Measurements from ENCODE around the gene RIMS3. TPM values are rescaled to one million over a fixed set of nuclear protein-coding genes. Genes with fewer than 3 reads are reported as not detected.

Gene RIMS3
- total RNA-seq, 1 experiment from 2014 or later = 4.2 TPM

- no peak overlapping the region for H3K4me2 ChIP-seq (ENCODE audit: low read depth, low read length, poor library complexity, severe bottlenecking)
- H3K79me2 ChIP-seq (ENCODE audit: low read length) = no peaks in the 10 kb centered on the region
- peaks cover 7% of the 10 kb centered on the region for H3K4me1 ChIP-seq (ENCODE audit: low read length)
- no peak overlapping the region for H2AFZ ChIP-seq (ENCODE audit: low read length)
- no peaks in the 10 kb centered on the region for H4K20me1 ChIP-seq (ENCODE audit: insufficient read depth, low read depth, low read length)
- DNase-seq = no peak
- H3K9me2 ChIP-seq (replicated peaks; ENCODE audit: insufficient read depth, low read length) = no peaks in the 10 kb centered on the region
- H3K27ac ChIP-seq (ENCODE audit: low read length) = no peak overlapping the region
- H3K4me3 ChIP-seq (ENCODE audit: low read length) = no peak overlapping the region
- no peaks in the 10 kb centered on the region for H3K36me3 ChIP-seq (ENCODE audit: insufficient read depth, low read length)
- no peak overlapping the region for H3K9ac ChIP-seq (ENCODE audit: low read length)
- no peaks in the 10 kb centered on the region for H3K27me3 ChIP-seq (ENCODE audit: low read length)
- H3K9me3 ChIP-seq (ENCODE audit: low read length) = no peaks in the 10 kb centered on the region
Observed at GRCh38 chr1:40627987-40628902, 37.2 kb downstream of the RIMS3 start.

GRCh38 chr1:40626383-40626770 lies 39.1 kb downstream of the RIMS3 start:
- DNase-seq = no peak
- H3K9me2 ChIP-seq (replicated peaks; ENCODE audit: insufficient read depth, low read length) = no peaks in the 10 kb centered on the region
- H3K36me3 ChIP-seq (ENCODE audit: insufficient read depth, low read length) = no peaks in the 10 kb centered on the region
- no peaks in the 10 kb centered on the region for H3K79me2 ChIP-seq (ENCODE audit: low read length)
- H3K4me2 ChIP-seq (ENCODE audit: low read depth, low read length, poor library complexity, severe bottlenecking) = no peak overlapping the region
- no peaks in the 10 kb centered on the region for H3K27me3 ChIP-seq (ENCODE audit: low read length)
- no peak overlapping the region for H2AFZ ChIP-seq (ENCODE audit: low read length)
- no peaks in the 10 kb centered on the region for H4K20me1 ChIP-seq (ENCODE audit: insufficient read depth, low read depth, low read length)
- no peaks in the 10 kb centered on the region for H3K9me3 ChIP-seq (ENCODE audit: low read length)
- no peak overlapping the region for H3K4me3 ChIP-seq (ENCODE audit: low read length)
- no peak overlapping the region for H3K27ac ChIP-seq (ENCODE audit: low read length)
- H3K4me1 ChIP-seq (ENCODE audit: low read length) = peaks cover 5% of the 10 kb centered on the region
- H3K9ac ChIP-seq (ENCODE audit: low read length) = no peak overlapping the region

GRCh38 chr1:40625476-40626382 lies 39.8 kb downstream of the RIMS3 start:
- Histone ChIP-seq H3K9me2 (replicated peaks; ENCODE audit: insufficient read depth, low read length) (no peaks in the 10 kb centered on the region), H3K4me1 (ENCODE audit: low read length) (peaks cover 5% of the 10 kb centered on the region), H3K9ac (ENCODE audit: low read length) (no peak overlapping the region), H3K36me3 (ENCODE audit: insufficient read depth, low read length) (no peaks in the 10 kb centered on the region), H4K20me1 (ENCODE audit: insufficient read depth, low read depth, low read length) (no peaks in the 10 kb centered on the region), H3K79me2 (ENCODE audit: low read length) (no peaks in the 10 kb centered on the region), H3K27me3 (ENCODE audit: low read length) (no peaks in the 10 kb centered on the region), H2AFZ (ENCODE audit: low read length) (no peak overlapping the region), H3K9me3 (ENCODE audit: low read length) (no peaks in the 10 kb centered on the region), H3K27ac (ENCODE audit: low read length) (no peak overlapping the region), H3K4me3 (ENCODE audit: low read length) (no peak overlapping the region), H3K4me2 (ENCODE audit: low read depth, low read length, poor library complexity, severe bottlenecking) (no peak overlapping the region)
- no peak for DNase-seq

- Histone ChIP-seq H4K20me1 (ENCODE audit: insufficient read depth, low read depth, low read length) (no peaks in the 10 kb centered on the region), H3K9ac (ENCODE audit: low read length) (no peak overlapping the region), H3K27ac (ENCODE audit: low read length) (no peak overlapping the region), H2AFZ (ENCODE audit: low read length) (no peak overlapping the region), H3K4me1 (ENCODE audit: low read length) (peaks cover 5% of the 10 kb centered on the region), H3K4me3 (ENCODE audit: low read length) (no peak overlapping the region), H3K36me3 (ENCODE audit: insufficient read depth, low read length) (no peaks in the 10 kb centered on the region), H3K4me2 (ENCODE audit: low read depth, low read length, poor library complexity, severe bottlenecking) (no peak overlapping the region), H3K9me3 (ENCODE audit: low read length) (no peaks in the 10 kb centered on the region), H3K79me2 (ENCODE audit: low read length) (no peaks in the 10 kb centered on the region), H3K9me2 (replicated peaks; ENCODE audit: insufficient read depth, low read length) (no peaks in the 10 kb centered on the region), H3K27me3 (ENCODE audit: low read length) (no peaks in the 10 kb centered on the region)
- DNase-seq = peak; percentile 80
Observed at GRCh38 chr1:40625076-40625475, 40.4 kb downstream of the RIMS3 start.

GRCh38 chr1:40622936-40623629 lies 42.4 kb downstream of the RIMS3 start:
- no peaks in the 10 kb centered on the region for H3K27me3 ChIP-seq (ENCODE audit: low read length)
- no peaks in the 10 kb centered on the region for H4K20me1 ChIP-seq (ENCODE audit: insufficient read depth, low read depth, low read length)
- no peak overlapping the region for H3K4me3 ChIP-seq (ENCODE audit: low read length)
- H3K9me2 ChIP-seq (replicated peaks; ENCODE audit: insufficient read depth, low read length) = no peaks in the 10 kb centered on the region
- no peak overlapping the region for H3K4me2 ChIP-seq (ENCODE audit: low read depth, low read length, poor library complexity, severe bottlenecking)
- no peaks in the 10 kb centered on the region for H3K9me3 ChIP-seq (ENCODE audit: low read length)
- H2AFZ ChIP-seq (ENCODE audit: low read length) = no peak overlapping the region
- no peak overlapping the region for H3K9ac ChIP-seq (ENCODE audit: low read length)
- no peaks in the 10 kb centered on the region for H3K79me2 ChIP-seq (ENCODE audit: low read length)
- H3K4me1 ChIP-seq (ENCODE audit: low read length) = peaks cover 5% of the 10 kb centered on the region
- no peak overlapping the region for H3K27ac ChIP-seq (ENCODE audit: low read length)
- no peak for DNase-seq
- no peaks in the 10 kb centered on the region for H3K36me3 ChIP-seq (ENCODE audit: insufficient read depth, low read length)

- Histone ChIP-seq H3K9ac (ENCODE audit: low read length) (no peak overlapping the region), H3K4me3 (ENCODE audit: low read length) (no peak overlapping the region), H3K27ac (ENCODE audit: low read length) (no peak overlapping the region), H3K9me3 (ENCODE audit: low read length) (no peaks in the 10 kb centered on the region), H3K4me1 (ENCODE audit: low read length) (peaks cover 5% of the 10 kb centered on the region; the same call in 1 of the 2 replicates), H3K9me2 (replicated peaks; ENCODE audit: insufficient read depth, low read length) (no peaks in the 10 kb centered on the region), H4K20me1 (ENCODE audit: insufficient read depth, low read depth, low read length) (no peaks in the 10 kb centered on the region), H3K27me3 (ENCODE audit: low read length) (no peaks in the 10 kb centered on the region), H3K79me2 (ENCODE audit: low read length) (no peaks in the 10 kb centered on the region), H2AFZ (ENCODE audit: low read length) (no peak overlapping the region), H3K4me2 (ENCODE audit: low read depth, low read length, poor library complexity, severe bottlenecking) (no peak overlapping the region), H3K36me3 (ENCODE audit: insufficient read depth, low read length) (no peaks in the 10 kb centered on the region)
- DNase-seq = no peak
Observed at GRCh38 chr1:40621821-40622450, 43.5 kb downstream of the RIMS3 start.

GRCh38 chr1:40620586-40621210 lies 44.8 kb downstream of the RIMS3 start:
- no peaks in the 10 kb centered on the region for H3K36me3 ChIP-seq (ENCODE audit: insufficient read depth, low read length)
- DNase-seq = no peak

More at GRCh38 chr1:40620586-40621210, 44.8 kb downstream of the RIMS3 start:
- Histone ChIP-seq H3K9me2 (replicated peaks; ENCODE audit: insufficient read depth, low read length) (no peaks in the 10 kb centered on the region), H3K4me2 (ENCODE audit: low read depth, low read length, poor library complexity, severe bottlenecking) (no peak overlapping the region), H3K9me3 (ENCODE audit: low read length) (no peaks in the 10 kb centered on the region), H3K4me1 (ENCODE audit: low read length) (peaks cover 5% of the 10 kb centered on the region; the same call in 1 of the 2 replicates), H3K27ac (ENCODE audit: low read length) (no peak overlapping the region), H3K4me3 (ENCODE audit: low read length) (no peak overlapping the region), H3K27me3 (ENCODE audit: low read length) (no peaks in the 10 kb centered on the region), H2AFZ (ENCODE audit: low read length) (no peak overlapping the region), H3K9ac (ENCODE audit: low read length) (no peak overlapping the region), H4K20me1 (ENCODE audit: insufficient read depth, low read depth, low read length) (no peaks in the 10 kb centered on the region), H3K79me2 (ENCODE audit: low read length) (no peaks in the 10 kb centered on the region)

Data from Karpas-422 (cell line).